GM10266 (cell line): ENCODE results near the gene C17orf50.

ENCODE experiments used
- DNase-seq: peaks from one replicate; pipeline ENCODE4 v3.0.0; 2012; ENCODE audit errors: extremely low spot score
- TF ChIP-seq, protein P1 (sequence below): IDR thresholded peaks from 2 replicates; pipeline ENCODE4 v1.5.1; 2012; ENCODE audit warnings: mild to moderate bottlenecking, low read depth; ENCODE audit not compliant: control insufficient read depth, insufficient read depth; ENCODE audit errors: missing control alignments

C17orf50 gene

DNA sequence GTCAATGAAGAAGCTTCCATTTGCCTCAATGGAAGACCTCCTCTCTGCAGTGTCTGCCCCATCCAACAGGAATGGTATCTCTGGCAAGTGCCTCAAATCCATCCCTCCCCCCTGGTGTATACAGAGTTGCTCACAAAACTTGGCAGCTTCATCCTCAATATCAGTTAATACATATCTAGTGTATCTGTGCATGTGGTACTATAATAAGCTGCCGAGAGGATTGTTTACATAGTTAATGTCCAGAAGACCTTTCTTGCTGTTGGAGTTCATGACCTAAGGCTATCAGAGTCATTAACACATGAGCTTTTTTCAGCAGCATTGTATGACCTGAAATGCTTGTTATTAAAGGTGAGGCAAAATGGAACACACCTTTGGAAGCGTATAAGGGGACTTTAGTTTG, 43.2 kb upstream of the C17orf50 start:
- TF ChIP-seq, protein P1, sequence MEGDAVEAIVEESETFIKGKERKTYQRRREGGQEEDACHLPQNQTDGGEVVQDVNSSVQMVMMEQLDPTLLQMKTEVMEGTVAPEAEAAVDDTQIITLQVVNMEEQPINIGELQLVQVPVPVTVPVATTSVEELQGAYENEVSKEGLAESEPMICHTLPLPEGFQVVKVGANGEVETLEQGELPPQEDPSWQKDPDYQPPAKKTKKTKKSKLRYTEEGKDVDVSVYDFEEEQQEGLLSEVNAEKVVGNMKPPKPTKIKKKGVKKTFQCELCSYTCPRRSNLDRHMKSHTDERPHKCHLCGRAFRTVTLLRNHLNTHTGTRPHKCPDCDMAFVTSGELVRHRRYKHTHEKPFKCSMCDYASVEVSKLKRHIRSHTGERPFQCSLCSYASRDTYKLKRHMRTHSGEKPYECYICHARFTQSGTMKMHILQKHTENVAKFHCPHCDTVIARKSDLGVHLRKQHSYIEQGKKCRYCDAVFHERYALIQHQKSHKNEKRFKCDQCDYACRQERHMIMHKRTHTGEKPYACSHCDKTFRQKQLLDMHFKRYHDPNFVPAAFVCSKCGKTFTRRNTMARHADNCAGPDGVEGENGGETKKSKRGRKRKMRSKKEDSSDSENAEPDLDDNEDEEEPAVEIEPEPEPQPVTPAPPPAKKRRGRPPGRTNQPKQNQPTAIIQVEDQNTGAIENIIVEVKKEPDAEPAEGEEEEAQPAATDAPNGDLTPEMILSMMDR, result no peak

DNA sequence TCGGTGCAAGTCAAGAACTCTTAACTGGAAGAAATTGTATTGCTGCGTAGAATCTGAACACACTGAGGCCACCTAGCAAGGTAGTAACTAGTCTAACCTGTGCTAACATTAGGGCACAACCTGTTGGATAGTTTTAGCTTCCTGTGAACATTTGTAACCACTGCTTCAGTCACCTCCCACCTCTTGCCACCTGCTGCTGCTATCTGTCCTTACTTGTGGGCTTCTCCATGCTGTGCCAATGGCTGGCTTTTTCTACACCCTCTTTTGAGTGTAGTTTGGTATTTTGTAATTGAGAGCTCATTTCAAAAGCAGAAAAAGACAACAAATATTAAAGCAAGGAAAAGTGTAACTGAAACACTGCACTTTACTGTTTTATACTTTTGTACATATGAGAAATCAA, 37.0 kb upstream of the C17orf50 start:
- TF ChIP-seq, protein P1, result no peak
- no peak for DNase-seq

More for the DNA sequence above, 43.2 kb upstream of the C17orf50 start:
- DNase-seq, result no peak

DNA sequence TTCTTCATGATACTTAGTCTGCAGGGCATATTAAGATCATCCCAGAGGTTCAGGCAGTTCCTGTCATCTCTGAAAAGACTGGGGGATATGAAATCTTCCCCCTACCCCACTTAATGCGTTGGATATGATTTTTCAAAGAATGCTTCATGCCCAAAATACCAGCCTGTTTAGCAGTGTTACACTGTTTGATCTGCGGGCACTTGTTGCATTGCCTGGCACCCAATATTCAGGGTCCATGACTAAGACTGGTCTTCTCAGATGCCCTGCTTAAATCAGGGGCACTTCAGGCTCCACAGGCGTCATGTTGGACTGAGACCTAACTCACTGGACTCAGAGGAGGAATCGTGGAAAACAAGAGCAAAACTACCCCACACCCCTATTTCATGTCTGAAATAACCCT, 35.6 kb upstream of the C17orf50 start:
- no peak for DNase-seq
- TF ChIP-seq, protein P1, result no peak

DNA sequence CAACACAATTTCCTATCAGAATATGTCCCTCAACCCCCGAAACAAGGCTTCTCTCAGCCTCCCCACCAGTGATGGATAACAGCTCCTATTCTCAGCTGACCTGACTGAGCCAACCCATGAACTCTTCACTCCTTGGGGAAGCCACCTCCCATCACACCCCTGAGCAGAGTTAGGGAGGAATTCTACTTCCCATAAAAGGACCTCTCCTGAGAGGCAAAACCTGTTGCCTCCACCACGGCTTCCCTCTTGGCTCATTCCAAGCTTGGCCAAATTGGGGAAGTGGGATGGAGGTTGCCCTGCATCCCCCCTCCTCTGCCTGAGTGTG, 34.9 kb upstream of the C17orf50 start:
- TF ChIP-seq, protein P1, result no peak
- no peak for DNase-seq

DNA sequence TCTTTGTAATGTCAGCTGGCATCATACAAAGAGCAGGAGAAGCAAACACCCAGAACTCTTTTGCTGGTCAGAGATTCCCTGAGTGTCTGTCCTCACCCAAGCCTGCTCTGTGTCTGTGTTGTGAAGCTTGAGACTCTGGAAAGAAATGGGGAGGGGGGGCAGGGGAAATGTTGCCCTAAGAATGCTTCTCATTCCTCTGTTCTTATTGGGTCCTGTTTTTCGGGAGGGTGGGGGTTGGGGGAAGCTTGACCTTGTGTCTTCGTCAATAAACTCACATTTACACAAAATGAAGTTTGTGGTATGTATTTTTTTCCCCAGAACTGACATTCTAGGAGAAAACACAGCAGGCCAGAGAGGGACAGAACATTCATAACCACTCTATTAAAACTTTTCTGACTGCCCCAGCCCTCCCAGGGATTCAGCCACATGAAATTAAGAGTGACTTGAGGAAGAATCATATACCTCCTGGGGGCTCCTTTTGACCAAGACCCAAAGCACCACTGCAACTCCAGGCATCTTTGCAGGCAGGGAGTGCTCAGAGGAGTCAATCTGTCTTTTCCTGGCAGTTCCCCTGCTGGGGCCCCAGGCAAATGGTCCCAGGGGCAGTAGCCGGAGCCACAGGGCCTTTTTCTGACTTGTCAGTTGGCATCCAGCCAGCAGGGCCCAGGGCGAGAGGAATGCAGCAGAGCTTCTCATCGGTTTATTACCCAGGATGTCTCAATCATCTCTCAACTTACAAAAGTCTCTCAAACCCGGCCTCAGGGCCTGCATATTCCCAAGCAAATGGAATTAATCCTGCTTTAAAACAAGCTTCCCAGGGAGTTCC, 34.3 kb upstream of the C17orf50 start:
- TF ChIP-seq, protein P1, result no peak

DNA sequence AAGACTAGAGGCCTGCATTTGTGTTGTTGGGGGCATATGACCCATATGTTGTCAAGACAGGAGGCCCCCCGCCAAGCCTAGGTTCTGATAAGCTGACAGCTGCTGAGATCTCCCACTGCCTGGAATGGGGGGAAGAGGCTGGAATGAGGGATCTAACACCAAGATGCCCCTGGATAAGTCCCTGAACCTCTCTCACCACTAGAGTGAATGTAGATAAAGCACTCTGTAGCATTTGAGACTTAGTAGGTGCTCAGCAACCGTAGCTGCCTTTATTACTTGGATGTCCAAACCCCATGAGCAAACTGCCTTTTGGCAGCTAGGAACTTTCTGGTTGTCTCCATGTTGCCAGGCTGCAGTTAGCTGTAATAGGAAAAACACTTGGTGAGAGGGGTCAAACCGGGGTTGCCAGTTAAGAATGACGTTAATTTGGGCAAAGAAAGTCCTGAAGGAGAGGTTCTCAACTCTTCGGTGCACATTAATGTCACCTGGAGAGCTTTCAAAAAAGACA, 33.7 kb upstream of the C17orf50 start:
- TF ChIP-seq, protein P1, result no peak
- DNase-seq, result no peak

More for the DNA sequence above, 34.3 kb upstream of the C17orf50 start:
- no peak for DNase-seq

DNA sequence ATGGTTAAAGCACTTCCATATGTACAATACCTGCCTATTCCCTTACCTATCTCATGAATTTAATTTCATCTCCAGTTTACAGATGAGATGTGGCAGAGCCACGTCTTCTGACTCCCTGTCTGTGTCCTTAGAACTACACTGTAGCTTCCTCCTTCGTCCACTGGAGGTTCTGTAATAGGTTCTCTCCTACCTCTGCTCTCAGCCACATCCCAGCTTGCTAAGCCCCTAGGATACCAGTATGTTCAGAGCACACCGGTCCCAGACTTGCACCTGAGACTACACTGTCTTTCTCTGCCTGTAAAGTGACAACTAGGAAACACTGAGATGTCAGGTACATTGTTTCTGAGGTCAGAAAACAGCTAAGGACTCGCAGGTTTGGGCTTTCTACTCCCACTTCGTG, 33.1 kb upstream of the C17orf50 start:
- no peak for DNase-seq
- TF ChIP-seq, protein P1, result no peak
